GM18870 (cell line): Measurements from ENCODE around the gene DENND4C.
"Not testable (repeated sequence)": the region's sequence is repeated elsewhere in the genome, so short reads cannot be mapped to it uniquely, and the experiment has no call there.

ENCODE experiments used
- ATAC-seq: cut with Tn5 transposase; IDR thresholded peaks from one replicate; pipeline ENCODE4 v1.9.1; 2021; ENCODE audit warnings: moderate library complexity; ENCODE audit not compliant: unreplicated experiment

DENND4C gene

DNA sequence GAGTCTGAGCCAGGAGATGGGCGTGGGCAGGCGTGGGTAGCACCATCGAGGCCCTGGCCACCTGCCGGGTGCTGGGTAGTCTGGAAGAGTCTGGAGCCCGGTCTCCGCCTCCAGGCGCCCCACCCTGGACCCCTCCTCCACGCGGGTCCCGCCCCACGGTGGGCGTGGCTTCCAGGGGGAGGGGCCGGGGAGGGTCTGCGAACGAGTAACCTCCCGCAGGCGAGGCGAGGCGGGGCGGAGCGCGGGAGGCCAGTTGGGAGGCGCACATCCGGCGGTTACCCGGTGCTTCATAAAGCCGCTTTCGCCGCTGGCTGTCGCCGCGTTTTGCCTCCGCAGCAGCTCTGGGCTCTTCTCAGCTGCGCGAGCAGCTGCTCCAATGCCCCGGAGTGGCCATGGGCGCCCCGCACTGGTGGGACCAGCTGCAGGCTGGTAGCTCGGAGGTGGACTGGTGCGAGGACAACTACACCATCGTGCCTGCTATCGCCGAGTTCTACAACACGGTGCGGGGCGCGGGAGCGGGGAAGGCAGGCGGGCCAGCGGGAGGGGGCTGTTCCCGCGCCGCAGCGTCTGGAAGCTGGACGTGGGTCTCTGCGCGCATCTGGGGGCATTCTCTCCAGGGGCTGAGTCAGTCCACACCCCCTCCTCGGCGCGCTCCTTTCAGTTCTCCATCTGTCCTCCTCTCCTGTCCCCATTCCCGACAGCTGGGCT lies 178.4 kb downstream of the DENND4C start, which contains the start of gene ACER2:
TSS of gene ACER2 (plus strand) at position 317 of the 708 bp plus-strand sequence. CDS start at position 393, 76 bp downstream.
- ATAC-seq = peak; percentile 81

- ATAC-seq = no peak
These were observed 179.1 kb downstream of the DENND4C start for GRCh38 chr9:19409401-19410194.

DNA sequence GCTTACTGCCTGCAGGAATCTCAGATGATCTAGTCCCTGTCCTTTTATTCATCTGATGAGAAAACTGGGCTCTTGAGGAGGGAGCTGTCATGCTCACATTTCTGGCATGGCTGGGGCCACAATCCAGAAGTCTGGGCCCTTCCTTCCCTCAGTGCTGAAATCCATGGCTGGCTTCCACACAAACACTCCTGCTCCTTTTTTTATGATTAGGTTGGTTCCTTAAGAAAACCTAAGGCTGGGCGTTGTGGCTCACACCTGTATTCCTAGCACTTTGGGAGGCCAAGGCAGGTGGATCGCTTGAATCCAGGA lies 179.7 kb downstream of the DENND4C start:
- ATAC-seq = no peak

GRCh38 chr9:19410594-19410993 lies 180.1 kb downstream of the DENND4C start:
- no peak for ATAC-seq

- ATAC-seq = no peak
These were observed 180.8 kb downstream of the DENND4C start for GRCh38 chr9:19411316-19411715.

DNA sequence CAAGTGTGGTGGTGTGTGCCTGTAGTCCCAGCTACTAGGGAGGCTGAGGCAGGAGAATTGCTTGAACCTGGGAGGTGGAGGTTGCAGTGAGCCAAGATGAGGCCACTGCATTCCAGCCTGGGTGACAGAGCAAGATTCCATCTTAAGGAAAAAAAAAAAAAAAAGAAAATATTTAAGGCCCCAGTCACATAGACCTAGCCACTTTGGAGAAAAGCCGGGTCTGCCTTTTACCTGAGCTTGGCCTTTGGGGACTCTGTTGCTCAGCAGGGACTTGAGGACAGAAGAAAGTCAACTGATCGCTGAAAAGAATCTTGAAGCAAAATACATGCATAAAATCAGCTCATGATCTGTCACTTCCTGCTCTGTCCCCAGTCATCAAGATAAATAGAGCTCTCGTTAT lies 183.0 kb downstream of the DENND4C start:
- not testable (repeated sequence) for ATAC-seq

GRCh38 chr9:19416143-19416542 lies 185.7 kb downstream of the DENND4C start:
- no peak for ATAC-seq

- no peak for ATAC-seq
These were observed 190.4 kb downstream of the DENND4C start for GRCh38 chr9:19420877-19421276.
